NCI-H1436 treated with DMSO at 0.1 percent for 48 hours (cell line): ENCODE measurements around the gene TP53RK.

Source experiments
- DNase-seq: peaks from one replicate; lab custom pipeline; 2025; lab: John Stamatoyannopoulos, UW

Gene TP53RK

GRCh38 chr20:46706242-46706641, 17.0 kb upstream of the TP53RK start:
- DNase-seq: no peak

- no peak for DNase-seq
Measured at GRCh38 chr20:46705378-46705729, 16.1 kb upstream of the TP53RK start.

- DNase-seq: no peak
Measured at GRCh38 chr20:46704714-46705377, 15.6 kb upstream of the TP53RK start.

DNA sequence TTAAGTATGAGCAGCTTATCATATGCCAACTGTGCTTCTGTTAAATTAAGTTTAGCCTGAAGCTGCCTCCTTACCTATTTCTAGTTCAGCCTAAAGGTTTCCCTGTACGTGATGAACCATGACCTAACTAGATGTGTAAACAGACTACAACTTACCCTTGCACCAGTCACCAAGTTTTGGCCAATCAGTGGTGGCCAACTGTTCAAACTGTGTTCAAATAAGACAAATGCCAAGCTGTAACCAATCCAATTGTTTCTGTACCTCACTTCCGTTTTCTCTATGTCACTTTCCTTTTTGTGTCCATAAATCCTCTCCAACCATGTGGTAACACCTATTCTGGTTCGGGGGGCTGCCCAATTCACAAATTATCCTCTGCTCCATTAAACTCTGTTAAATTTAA, 14.2 kb upstream of the TP53RK start:
- no peak for DNase-seq

GRCh38 chr20:46702447-46703203, 13.4 kb upstream of the TP53RK start:
- no peak for DNase-seq

DNA sequence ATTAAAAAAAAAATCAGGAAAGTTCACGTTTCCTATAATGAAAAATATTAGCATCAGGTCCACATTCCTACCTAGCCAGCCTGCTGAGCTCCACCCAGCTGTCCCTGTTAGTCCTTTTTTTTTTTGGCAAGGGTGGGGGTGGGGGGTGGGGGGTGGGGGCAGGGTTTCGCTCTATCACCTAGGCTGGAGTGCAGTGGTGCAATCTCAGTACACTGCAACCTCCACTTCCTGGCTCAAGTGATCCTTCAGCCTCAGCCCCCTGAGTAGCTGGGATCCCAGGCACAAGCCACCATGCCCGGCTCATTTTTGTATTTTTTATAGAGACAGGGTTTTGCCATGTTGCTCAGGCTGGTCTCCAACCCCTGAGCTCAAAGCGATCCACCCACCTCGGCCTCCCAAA, 12.7 kb upstream of the TP53RK start:
- DNase-seq: no peak

GRCh38 chr20:46701556-46701955, 12.3 kb upstream of the TP53RK start:
- no peak for DNase-seq

DNA sequence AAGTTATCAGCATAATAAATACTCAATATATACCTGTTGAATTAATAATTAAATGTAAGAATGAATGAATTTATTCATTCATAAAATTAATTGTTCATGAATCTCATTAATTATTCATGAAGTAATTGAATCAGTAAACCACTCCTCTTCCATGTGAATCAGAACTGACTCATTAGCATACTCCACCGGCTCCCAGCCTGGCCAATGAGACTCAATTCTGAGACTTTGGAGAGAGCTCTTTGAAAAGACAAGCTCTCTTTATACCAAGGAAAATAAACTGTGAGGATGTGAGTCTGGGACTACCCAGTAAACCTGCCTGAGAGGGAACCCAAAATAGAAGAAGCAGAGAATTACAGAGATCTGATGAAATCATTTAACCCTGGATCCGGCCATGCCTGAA, 11.8 kb upstream of the TP53RK start:
- DNase-seq: no peak

GRCh38 chr20:46700481-46700880, 11.2 kb upstream of the TP53RK start:
- DNase-seq: no peak

GRCh38 chr20:46699651-46700359, 10.6 kb upstream of the TP53RK start:
- no peak for DNase-seq

- DNase-seq: no peak
Measured at GRCh38 chr20:46698788-46699187, 9.5 kb upstream of the TP53RK start.

DNA sequence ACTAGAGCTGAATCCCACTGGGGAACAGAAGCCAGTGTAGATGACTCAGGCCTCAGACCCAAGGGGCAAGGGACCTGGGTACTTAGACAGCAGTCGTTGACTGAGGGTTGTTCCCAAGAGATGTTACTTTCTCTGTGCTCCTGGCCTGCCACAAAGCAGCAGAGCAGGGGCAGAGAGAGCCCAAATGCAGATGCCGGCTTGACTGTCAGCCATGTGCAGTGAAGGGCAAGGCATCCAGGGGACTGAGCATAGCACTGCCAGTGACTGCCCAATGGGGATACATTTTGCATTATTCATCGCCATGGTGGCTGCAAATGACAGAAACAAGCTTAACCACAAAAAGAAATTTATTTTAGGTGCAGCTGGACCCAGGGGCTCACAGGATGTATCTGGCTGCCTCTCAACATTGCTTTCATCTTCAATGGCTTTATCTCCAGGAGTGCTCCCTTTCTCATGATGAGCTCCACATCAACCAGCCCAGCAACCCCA, 7.6 kb upstream of the TP53RK start:
- DNase-seq: no peak

DNA sequence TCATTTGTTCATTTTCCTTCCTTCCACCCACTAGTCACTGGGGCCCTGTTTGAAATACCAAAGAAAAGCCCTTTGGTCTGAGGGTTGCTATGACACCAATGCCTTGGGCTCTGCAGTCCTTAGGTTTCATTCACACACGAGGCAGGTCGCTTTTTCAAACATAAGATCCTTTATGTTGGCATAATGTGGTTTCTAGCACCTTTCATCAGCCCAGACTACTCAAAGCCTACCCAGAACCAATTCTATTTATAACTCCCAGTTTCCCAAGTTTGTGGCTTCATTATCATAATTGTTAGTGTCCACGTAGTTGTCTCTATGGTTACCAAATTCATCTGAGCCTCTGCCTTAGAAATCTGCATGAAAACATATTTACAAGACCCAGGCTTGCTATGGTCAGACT, 6.6 kb upstream of the TP53RK start:
- no peak for DNase-seq

DNA sequence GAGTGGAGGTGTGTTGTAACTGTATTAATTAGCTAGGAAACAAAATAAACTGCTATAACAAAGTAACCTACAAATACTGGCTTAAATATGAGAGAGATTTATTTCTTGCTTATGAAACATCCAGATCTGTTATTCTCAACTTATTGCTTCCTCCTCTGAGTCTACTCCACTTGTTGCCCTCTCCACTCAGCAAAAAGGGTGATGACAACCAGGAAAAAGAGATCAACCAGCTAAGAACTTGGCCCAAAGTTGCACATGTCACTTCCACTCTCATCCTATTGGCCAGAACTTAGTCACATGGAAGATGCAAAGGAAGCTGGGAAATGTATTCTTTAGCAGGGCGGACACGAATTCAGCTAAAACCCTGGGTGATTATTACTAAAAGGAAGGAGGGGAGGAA, 5.2 kb upstream of the TP53RK start:
- no peak for DNase-seq

GRCh38 chr20:46691196-46691595, 2.0 kb upstream of the TP53RK start:
- DNase-seq: no peak

DNA sequence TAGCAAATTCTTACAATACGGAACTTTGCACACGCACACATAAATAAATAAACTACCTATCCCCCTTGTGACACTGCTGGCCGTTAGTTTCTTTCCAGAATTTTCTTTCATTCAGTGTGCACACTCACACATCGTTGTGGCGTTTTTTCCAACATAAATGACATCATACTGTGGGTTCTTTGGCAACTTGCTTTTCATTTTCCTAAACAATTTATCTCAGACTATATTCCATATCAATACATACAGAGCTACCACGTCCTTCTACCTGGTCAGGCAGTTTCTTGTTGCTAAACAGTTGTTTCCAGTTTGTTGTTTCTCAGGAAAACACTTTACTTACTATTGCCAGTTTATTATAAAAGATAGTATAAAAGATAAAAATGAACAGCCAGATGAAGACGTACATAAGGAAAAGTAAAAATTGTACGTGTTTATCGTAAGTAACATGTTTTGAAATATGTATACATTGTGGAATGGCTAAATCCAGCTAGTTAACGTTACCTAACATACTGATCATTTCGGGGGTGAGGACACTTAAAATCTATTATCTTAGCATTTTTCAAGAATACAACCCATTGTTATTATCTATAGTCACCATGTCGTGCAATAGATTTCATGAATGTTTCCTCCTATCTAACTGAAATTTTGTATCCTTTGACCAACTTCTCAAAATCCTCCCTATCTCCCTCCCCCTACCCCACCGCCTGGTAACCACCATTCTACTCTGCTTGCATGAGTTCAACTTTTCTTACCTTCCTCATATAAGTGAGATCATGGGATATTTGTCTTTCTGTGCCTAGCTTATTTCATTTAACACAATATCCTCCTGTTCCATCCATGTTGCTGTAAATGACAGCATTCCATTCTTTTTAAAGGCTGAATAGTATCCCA, 1.2 kb upstream of the TP53RK start:
- DNase-seq: no peak

- DNase-seq: no peak
Measured at GRCh38 chr20:46689754-46690085, 476 bp upstream of the TP53RK start.

GRCh38 chr20:46688151-46689081, 828 bp downstream of the TP53RK start:
- DNase-seq: no peak

- DNase-seq: no peak
Measured at GRCh38 chr20:46683939-46684750, 5.1 kb downstream of the TP53RK start.

DNA sequence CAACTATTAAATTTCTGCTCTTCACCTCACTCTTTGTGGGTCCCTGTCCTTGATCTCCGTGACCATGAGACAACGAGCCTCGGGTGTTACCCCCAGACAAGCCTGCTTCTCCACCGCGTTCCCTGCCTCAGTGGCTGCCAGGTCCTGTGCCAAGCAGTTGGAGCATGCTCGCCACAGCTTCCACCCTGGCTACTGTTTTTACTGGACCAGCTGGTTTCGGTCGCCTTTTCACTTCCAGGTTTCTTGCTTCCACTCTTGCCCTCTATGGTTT, 5.6 kb downstream of the TP53RK start:
- no peak for DNase-seq
